ENCODE data around the gene TMUB1. TPM values are rescaled to one million over a fixed set of nuclear protein-coding genes. Genes with fewer than 3 reads are reported as not detected.

Gene TMUB1
- polyA plus RNA-seq, 2 of the 4 experiments (the other 2 are of a cell fraction) = 14.0 to 37.7 TPM

DNA sequence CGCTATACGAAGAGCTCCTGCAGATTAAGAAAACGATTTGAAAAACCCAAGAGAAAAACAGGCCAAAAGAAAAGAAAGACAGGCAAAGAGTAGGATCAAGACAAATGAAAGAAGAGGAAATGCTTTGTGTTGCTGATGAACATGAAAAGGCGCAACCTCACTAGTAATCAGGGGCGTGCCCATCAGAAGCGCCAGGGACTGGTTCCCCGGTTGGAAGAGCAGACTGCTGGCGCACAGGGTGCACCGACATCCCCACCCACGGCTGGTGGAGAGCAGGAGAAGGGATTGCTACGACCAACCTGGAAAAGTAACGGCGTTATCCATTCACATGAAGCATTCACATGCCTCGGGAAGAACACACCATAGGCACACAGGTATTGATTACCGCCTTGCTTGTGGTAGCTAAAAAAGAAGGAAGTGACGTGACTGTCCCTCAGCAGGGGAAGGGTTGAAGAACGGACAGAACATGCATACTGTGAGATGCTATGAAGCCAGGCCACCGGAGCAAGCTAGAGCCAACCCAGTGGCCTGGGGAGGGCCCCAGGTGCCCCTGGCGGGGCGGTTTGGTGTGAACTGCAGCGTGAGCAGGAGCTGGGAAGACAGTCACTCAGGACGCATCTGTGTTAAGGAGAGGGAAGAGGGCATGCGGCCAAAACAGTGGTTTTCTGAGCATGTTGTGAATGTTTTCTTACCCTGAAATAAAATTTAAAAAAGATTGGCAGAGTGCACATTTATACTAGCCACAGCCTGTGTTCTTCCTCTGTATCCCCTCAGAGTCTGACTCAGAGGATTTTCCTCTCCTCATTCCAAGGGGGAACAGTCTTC, 21.3 kb upstream of the TMUB1 start:
- peaks cover 4% of the 10 kb centered on the region; the same call in 2 of the 3 replicates for H3K4me1 ChIP-seq
- no peaks in the 10 kb centered on the region for H3K9me3 ChIP-seq
- no peak overlapping the region for H3K27ac ChIP-seq
- no peak overlapping the region for H3K4me2 ChIP-seq
- 92% methylated on average over 23 of the region's 23 CpGs for WGBS (ENCODE audit: missing lambda C conversion rate)
- TF ChIP-seq NFE2L2 (conservative IDR thresholded peaks at IDR 0.05; ENCODE audit: low read length) (no peak), EHMT2 (IDR thresholded peaks at IDR 0.05; ENCODE audit: low read depth) (no peak), CHD4 (IDR thresholded peaks at IDR 0.05; ENCODE audit: borderline replicate concordance) (no peak), HEYL (CRISPR knock-in tag; IDR thresholded peaks at IDR 0.05) (no peak), RARB (CRISPR knock-in tag; IDR thresholded peaks at IDR 0.05) (no peak), TP53 (CRISPR knock-in tag; IDR thresholded peaks at IDR 0.05) (no peak), POLR2AphosphoS2 (conservative IDR thresholded peaks at IDR 0.05; ENCODE audit: low read length) (no peak), SMC3 (IDR thresholded peaks at IDR 0.05) (no peak), CBX2 (IDR thresholded peaks at IDR 0.05; ENCODE audit: borderline replicate concordance, low read depth) (no peak), MYC (IDR thresholded peaks at IDR 0.05; ENCODE audit: borderline replicate concordance, low read length) (no peak), GATA3 (IDR thresholded peaks at IDR 0.05; ENCODE audit: borderline replicate concordance) (no peak), HOXB13 (CRISPR knock-in tag; IDR thresholded peaks at IDR 0.05; ENCODE audit: low read depth) (no peak)
- TF ChIP-seq, protein P1, sequence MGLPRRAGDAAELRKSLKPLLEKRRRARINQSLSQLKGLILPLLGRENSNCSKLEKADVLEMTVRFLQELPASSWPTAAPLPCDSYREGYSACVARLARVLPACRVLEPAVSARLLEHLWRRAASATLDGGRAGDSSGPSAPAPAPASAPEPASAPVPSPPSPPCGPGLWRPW (IDR thresholded peaks at IDR 0.05) = no peak
- TF ChIP-seq, protein P2, sequence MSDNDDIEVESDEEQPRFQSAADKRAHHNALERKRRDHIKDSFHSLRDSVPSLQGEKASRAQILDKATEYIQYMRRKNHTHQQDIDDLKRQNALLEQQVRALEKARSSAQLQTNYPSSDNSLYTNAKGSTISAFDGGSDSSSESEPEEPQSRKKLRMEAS (IDR thresholded peaks at IDR 0.05) = no peak
- ChIA-PET CTCF (interaction anchor here (1.0 to 14.7 kb wide), 6 partner anchors 18 to 142 kb away, joined by 3 to 412 read pairs (median 6); partner anchors contain the start of genes AGAP3, FASTK and TMUB1), POLR2A (no interaction called here)
- no peak for DNase-seq (ENCODE audit: low read depth in 1 of 2, low spot score in 1 of 2)
- ATAC-seq = no peak
- no peak for FAIRE-seq
- H3K4me3 ChIP-seq = no peak overlapping the region

DNA sequence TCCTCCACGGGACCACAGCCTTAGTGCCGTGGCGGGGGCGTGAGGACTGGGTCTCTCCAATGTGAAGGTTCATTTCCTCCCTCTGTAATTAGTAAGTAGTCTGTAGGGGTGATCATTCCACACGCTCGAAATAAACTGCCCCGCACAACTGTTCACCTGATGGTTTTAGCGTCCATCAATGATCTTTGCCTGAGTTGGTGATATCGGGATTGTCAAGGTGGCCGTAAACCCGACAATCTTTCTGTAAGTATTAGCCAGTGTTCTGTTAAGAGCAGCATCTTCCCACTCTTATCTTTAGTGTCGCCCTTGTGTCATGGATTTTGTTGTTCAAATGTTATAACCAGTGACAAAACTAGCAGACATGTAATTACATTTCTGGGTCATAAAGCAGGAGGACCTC, 20.7 kb upstream of the TMUB1 start:
- H3K27ac ChIP-seq = no peak overlapping the region
- H3K4me1 ChIP-seq = no peaks in the 10 kb centered on the region; the same call in 2 of the 3 replicates
- H3K4me2 ChIP-seq = no peak overlapping the region
- ChIA-PET POLR2A (no interaction called here), CTCF (interaction anchor here (1.0 to 14.7 kb wide), 5 partner anchors 17 to 118 kb away, joined by 3 to 412 read pairs (median 4); partner anchors contain the start of genes AGAP3, FASTK and TMUB1)
- WGBS (ENCODE audit: missing lambda C conversion rate) = 91% methylated on average over 12 of the region's 12 CpGs
- ATAC-seq (no peak), FAIRE-seq (no peak), DNase-seq (ENCODE audit: low read depth in 1 of 2, low spot score in 1 of 2) (no peak)
- no peak overlapping the region for H3K4me3 ChIP-seq
- no peaks in the 10 kb centered on the region for H3K9me3 ChIP-seq
- no peak for TF ChIP-seq RFX5 (IDR thresholded peaks at IDR 0.05)

DNA sequence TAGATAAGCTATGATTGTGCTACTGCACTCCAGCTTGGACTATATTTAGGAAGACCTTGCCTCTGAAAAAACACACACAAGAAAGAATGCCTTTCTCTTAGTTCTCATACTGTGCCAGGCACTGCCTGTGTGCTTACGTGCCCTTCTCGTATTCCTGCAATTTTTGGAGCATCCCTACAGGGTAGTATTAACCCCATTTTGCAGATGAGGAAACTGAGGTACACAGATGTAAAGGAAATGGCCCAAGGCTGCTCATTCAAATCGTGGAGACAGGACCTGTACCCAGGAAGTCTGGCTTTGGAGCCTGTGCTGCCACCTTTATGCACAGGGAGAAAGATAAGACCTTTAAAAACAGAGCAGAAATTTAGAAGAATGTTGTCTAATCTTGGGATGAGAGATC, 19.7 kb upstream of the TMUB1 start:
- no peak overlapping the region for H3K4me3 ChIP-seq
- DNase-seq (ENCODE audit: low read depth in 1 of 2, low spot score in 1 of 2) (no peak), ATAC-seq (no peak), FAIRE-seq (no peak)
- no peaks in the 10 kb centered on the region for H3K9me3 ChIP-seq
- no peak for TF ChIP-seq CBX8 (IDR thresholded peaks at IDR 0.05)
- no peak for TF ChIP-seq RFX5 (IDR thresholded peaks at IDR 0.05)
- TF ChIP-seq PHF8 (IDR thresholded peaks at IDR 0.05; ENCODE audit: borderline replicate concordance, low read depth) = no peak
- TF ChIP-seq RARB (CRISPR knock-in tag; IDR thresholded peaks at IDR 0.05) = no peak
- TF ChIP-seq ESRRA (IDR thresholded peaks at IDR 0.05; ENCODE audit: borderline replicate concordance, low read length) = no peak
- TF ChIP-seq EHMT2 (IDR thresholded peaks at IDR 0.05; ENCODE audit: low read depth) = no peak
- TF ChIP-seq, protein P1 (IDR thresholded peaks at IDR 0.05) = no peak
- TF ChIP-seq, protein P3, sequence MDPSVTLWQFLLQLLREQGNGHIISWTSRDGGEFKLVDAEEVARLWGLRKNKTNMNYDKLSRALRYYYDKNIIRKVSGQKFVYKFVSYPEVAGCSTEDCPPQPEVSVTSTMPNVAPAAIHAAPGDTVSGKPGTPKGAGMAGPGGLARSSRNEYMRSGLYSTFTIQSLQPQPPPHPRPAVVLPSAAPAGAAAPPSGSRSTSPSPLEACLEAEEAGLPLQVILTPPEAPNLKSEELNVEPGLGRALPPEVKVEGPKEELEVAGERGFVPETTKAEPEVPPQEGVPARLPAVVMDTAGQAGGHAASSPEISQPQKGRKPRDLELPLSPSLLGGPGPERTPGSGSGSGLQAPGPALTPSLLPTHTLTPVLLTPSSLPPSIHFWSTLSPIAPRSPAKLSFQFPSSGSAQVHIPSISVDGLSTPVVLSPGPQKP (IDR thresholded peaks at IDR 0.05; ENCODE audit: low read depth, low read length) = no peak
- no peak for TF ChIP-seq MAFK (IDR thresholded peaks at IDR 0.05; ENCODE audit: partially characterized antibody)
- TF ChIP-seq KDM1A (IDR thresholded peaks at IDR 0.05; ENCODE audit: low read depth) = no peak
- TF ChIP-seq CEBPB (IDR thresholded peaks at IDR 0.05) = no peak
- TF ChIP-seq, protein P4, sequence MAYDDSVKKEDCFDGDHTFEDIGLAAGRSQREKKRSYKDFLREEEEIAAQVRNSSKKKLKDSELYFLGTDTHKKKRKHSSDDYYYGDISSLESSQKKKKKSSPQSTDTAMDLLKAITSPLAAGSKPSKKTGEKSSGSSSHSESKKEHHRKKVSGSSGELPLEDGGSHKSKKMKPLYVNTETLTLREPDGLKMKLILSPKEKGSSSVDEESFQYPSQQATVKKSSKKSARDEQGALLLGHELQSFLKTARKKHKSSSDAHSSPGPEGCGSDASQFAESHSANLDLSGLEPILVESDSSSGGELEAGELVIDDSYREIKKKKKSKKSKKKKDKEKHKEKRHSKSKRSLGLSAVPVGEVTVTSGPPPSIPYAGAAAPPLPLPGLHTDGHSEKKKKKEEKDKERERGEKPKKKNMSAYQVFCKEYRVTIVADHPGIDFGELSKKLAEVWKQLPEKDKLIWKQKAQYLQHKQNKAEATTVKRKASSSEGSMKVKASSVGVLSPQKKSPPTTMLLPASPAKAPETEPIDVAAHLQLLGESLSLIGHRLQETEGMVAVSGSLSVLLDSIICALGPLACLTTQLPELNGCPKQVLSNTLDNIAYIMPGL (CRISPR knock-in tag; IDR thresholded peaks at IDR 0.05; ENCODE audit: borderline replicate concordance) = no peak
- POLR2A ChIA-PET = no interaction called here
- no peaks in the 10 kb centered on the region for H3K4me1 ChIP-seq
- CTCF ChIA-PET = interaction anchor here (0.9 to 14.7 kb wide), 6 partner anchors 8 to 117 kb away, joined by 4 to 412 read pairs (median 6); partner anchors contain the start of genes AGAP3, FASTK and TMUB1
- no peak overlapping the region for H3K4me2 ChIP-seq
- H3K27ac ChIP-seq = no peak overlapping the region
- 86% methylated on average over 3 of the region's 3 CpGs for WGBS (ENCODE audit: missing lambda C conversion rate)
